H1 (cell line): ENCODE measurements around the gene LHFPL2. TPM values are rescaled to one million over a fixed set of nuclear protein-coding genes. Genes with fewer than 3 reads are reported as not detected.

Experiments
- TCF12 ChIP-seq: IDR thresholded peaks from 2 replicates; pipeline ENCODE4 v1.6.1; 2011; ENCODE audit warnings: low read depth, mild to moderate bottlenecking, low read length
- polyA plus RNA-seq, 7 experiments: library from polyadenylated mRNA; depleted of rRNA in 3 of 7; stranded (reverse) in 5 of 7; unstranded in 2 of 7; fragments of >200 nt in 5 of 7; fragments of 200-250 nt in 2 of 7; gene quantifications; 1 replicate in 5 of 7; 2 replicates in 1 of 7; 4 replicates in 1 of 7; pipeline versions ENCODE4 v1.2.1 to v1.2.3, GENCODE V29; 2011 to 2013; ENCODE audit warnings: missing spikeins in 2 of 7, mixed read lengths in 2 of 7
- total RNA-seq: library from RNA; stranded (reverse); fragmentation: NEBNext Ultra II Directional; extraction: Animal tissue kit (Norgen Biotek cat#: 25700); gene quantifications from 2 replicates; pipeline ENCODE4 v1.2.1, GENCODE V29; 2021

Gene LHFPL2
- total and polyA plus RNA-seq, 2 of the 8 experiments (the other 6 are each of a cell fraction or from before 2014, with no cell fraction given): 9.6 to 43.0 TPM

GRCh38 chr5:78587775-78588291, 60.7 kb downstream of the LHFPL2 start (continued):
- TF ChIP-seq TCF12: no peak
- TF ChIP-seq, all 59 proteins: peak for 0
